WTC11 (cell line): Measurements from ENCODE around the gene PPP2R5E. TPM values are rescaled to one million over a fixed set of nuclear protein-coding genes. Genes with fewer than 3 reads are reported as not detected.

Experiments used
- ATAC-seq: fragments of 200-7000 bp; cut with Tn5 transposase; 2 replicates; pipeline ENCODE4 v1.10.0; 2021; ENCODE audit warnings: mild to moderate bottlenecking, moderate library complexity
- CTCF ChIA-PET: fragments of 300-600 bp; sonication (Branson Sonifier 250); formaldehyde crosslinking; loops from one replicate; lab custom pipeline; 2021; ENCODE audit warnings: antibody characterized with exemption; lab: Charles Lee
- POLR2A ChIA-PET: fragments of 350-600 bp; sonication (Branson Sonifier 250); formaldehyde crosslinking; loops from one replicate; lab custom pipeline; 2021; ENCODE audit warnings: antibody characterized with exemption; lab: Charles Lee
- DNase-seq: peaks from one replicate; pipeline ENCODE4 v3.0.0; 2021; ENCODE audit warnings: low spot score
- H3K27ac Mint-ChIP-seq: 2 replicates; pipeline ENCODE4 v1.8.0; 2021; ENCODE audit warnings: mixed read lengths
- H3K27me3 Mint-ChIP-seq: 2 replicates; pipeline ENCODE4 v1.8.0; 2021; ENCODE audit warnings: low read depth, mild to moderate bottlenecking, moderate library complexity, mixed read lengths
- H3K36me3 Mint-ChIP-seq: 2 replicates; pipeline ENCODE4 v1.8.0; 2021; ENCODE audit warnings: mixed read lengths
- H3K4me1 Mint-ChIP-seq: 2 replicates; pipeline ENCODE4 v1.8.0; 2022; ENCODE audit warnings: mixed read lengths
- H3K4me3 Mint-ChIP-seq: 2 replicates; pipeline ENCODE4 v1.8.0; 2021; ENCODE audit warnings: mild to moderate bottlenecking, moderate library complexity, mixed read lengths
- H3K9me3 Mint-ChIP-seq: 2 replicates; pipeline ENCODE4 v1.8.0; 2021; ENCODE audit warnings: mixed read lengths
- CREB1 ChIP-seq: sonication (generic); formaldehyde crosslinking; IDR thresholded peaks from 2 replicates; pipeline ENCODE4 v1.8.0; 2023; ENCODE audit warnings: mild to moderate bottlenecking, missing genetic modification reagents
- EMX1 ChIP-seq: fragments of 250-450 bp; sonication (Bioruptor Pico); IDR thresholded peaks from 2 replicates; pipeline ENCODE4 v1.8.0; 2021; ENCODE audit warnings: mild to moderate bottlenecking
- ESRRA ChIP-seq: sonication (generic); formaldehyde crosslinking; IDR thresholded peaks from 2 replicates; pipeline ENCODE4 v1.8.1; 2022; ENCODE audit warnings: mild to moderate bottlenecking, missing genetic modification reagents, borderline replicate concordance
- FOXP1 ChIP-seq: sonication (generic); formaldehyde crosslinking; IDR thresholded peaks from 2 replicates; pipeline ENCODE4 v1.8.0; 2022; ENCODE audit warnings: missing genetic modification reagents, mild to moderate bottlenecking, moderate library complexity, borderline replicate concordance
- GABPB1 ChIP-seq: sonication (generic); formaldehyde crosslinking; IDR thresholded peaks from 2 replicates; pipeline ENCODE4 v1.8.1; 2023; ENCODE audit warnings: mild to moderate bottlenecking, missing genetic modification reagents
- NR1H2 ChIP-seq: sonication (generic); formaldehyde crosslinking; IDR thresholded peaks from 2 replicates; pipeline ENCODE4 v1.9.0; 2021; ENCODE audit warnings: mild to moderate bottlenecking, moderate library complexity, missing genetic modification reagents
- SMAD4 ChIP-seq: sonication (generic); formaldehyde crosslinking; IDR thresholded peaks from 2 replicates; pipeline ENCODE4 v1.8.0; 2022; ENCODE audit warnings: mild to moderate bottlenecking, missing genetic modification reagents
- SP1 ChIP-seq: sonication (generic); formaldehyde crosslinking; conservative IDR thresholded peaks from 2 replicates; pipeline ENCODE4 v1.8.1; 2022; ENCODE audit warnings: missing genetic modification reagents
- TEAD1 ChIP-seq: sonication (generic); formaldehyde crosslinking; IDR thresholded peaks from 2 replicates; pipeline ENCODE4 v1.8.0; 2022; ENCODE audit warnings: mild to moderate bottlenecking, missing genetic modification reagents
- TEAD4 ChIP-seq: sonication (generic); formaldehyde crosslinking; IDR thresholded peaks from 2 replicates; pipeline ENCODE4 v1.8.0; 2022; ENCODE audit warnings: mild to moderate bottlenecking, missing genetic modification reagents
- TP53 ChIP-seq: sonication (generic); formaldehyde crosslinking; IDR thresholded peaks from 2 replicates; pipeline ENCODE4 v1.8.1; 2023; ENCODE audit warnings: mild to moderate bottlenecking, missing genetic modification reagents
- ZNF423 ChIP-seq: fragments of 250-450 bp; sonication (Bioruptor Pico); IDR thresholded peaks from 2 replicates; pipeline ENCODE4 v2.1.2; 2022; ENCODE audit warnings: mild to moderate bottlenecking, moderate library complexity
- ZNF671 ChIP-seq: fragments of 250-450 bp; sonication (Bioruptor Pico); IDR thresholded peaks from 2 replicates; pipeline ENCODE4 v1.8.0; 2021; ENCODE audit warnings: mild to moderate bottlenecking
- total RNA-seq: library from RNA; stranded (reverse); gene quantifications from 3 replicates; pipeline ENCODE4 v1.2.3, GENCODE V29; 2021
- TF ChIP-seq, protein P1 (sequence below): sonication (generic); formaldehyde crosslinking; IDR thresholded peaks from 2 replicates; pipeline ENCODE4 v1.8.0; 2023; ENCODE audit warnings: mild to moderate bottlenecking, missing genetic modification reagents
- TF ChIP-seq, protein P2 (sequence below): sonication (generic); formaldehyde crosslinking; IDR thresholded peaks from 2 replicates; pipeline ENCODE4 v1.8.1; 2023; ENCODE audit warnings: mild to moderate bottlenecking, moderate library complexity, missing genetic modification reagents
- TF ChIP-seq, protein P3 (sequence below): fragments of 250-450 bp; sonication (Bioruptor Pico); IDR thresholded peaks from 2 replicates; pipeline ENCODE4 v1.9.0; 2021; ENCODE audit warnings: mild to moderate bottlenecking, borderline replicate concordance
- TF ChIP-seq, protein P4 (sequence below): sonication (generic); formaldehyde crosslinking; IDR thresholded peaks from 2 replicates; pipeline ENCODE4 v1.8.0; 2023; ENCODE audit warnings: missing genetic modification reagents

The PPP2R5E gene
- total RNA-seq, 1 experiment from 2014 or later = 59.0 TPM

DNA sequence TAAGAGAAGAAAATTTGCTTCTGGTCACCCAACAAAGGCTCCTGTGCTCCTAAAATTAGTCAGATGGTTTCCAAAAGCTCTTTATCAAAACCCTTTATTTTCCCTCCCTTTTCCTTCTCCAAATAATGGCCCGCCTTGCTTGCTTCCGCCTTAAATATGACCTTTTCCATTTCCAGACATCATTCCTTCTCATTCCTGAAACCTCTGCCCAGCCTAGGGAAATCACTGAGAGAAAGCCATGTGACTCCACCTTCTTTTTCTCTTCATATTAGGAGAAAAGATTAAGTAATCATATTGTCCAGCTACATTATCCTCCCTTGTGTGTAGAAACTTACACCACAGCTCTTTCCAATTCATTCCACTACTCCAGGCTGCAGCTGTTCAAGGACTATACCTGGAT is 148.7 kb downstream of the PPP2R5E start:
- no peak for TF ChIP-seq ZNF671 (CRISPR knock-in tag)
- TF ChIP-seq CREB1 = no peak
- TF ChIP-seq FOXP1 = no peak
- H3K27me3 Mint-ChIP-seq = no peaks in the 10 kb centered on the region
- no peak for DNase-seq
- H3K4me1 Mint-ChIP-seq = peaks cover 2% of the 10 kb centered on the region; the same call in 1 of the 2 replicates
- peak overlapping the region; percentile 42; the same call in 1 of the 2 replicates for H3K27ac Mint-ChIP-seq
- H3K4me3 Mint-ChIP-seq = no peak overlapping the region
- ChIA-PET CTCF (interaction anchor here (0.5 kb wide), 1 partner anchor 143 kb away, joined by 4 read pairs; no protein-coding TSS in a partner anchor), POLR2A (no interaction called here)
- peaks cover 11% of the 10 kb centered on the region for H3K9me3 Mint-ChIP-seq
- no peak for ATAC-seq
- peaks cover 48% of the 10 kb centered on the region for H3K36me3 Mint-ChIP-seq

DNA sequence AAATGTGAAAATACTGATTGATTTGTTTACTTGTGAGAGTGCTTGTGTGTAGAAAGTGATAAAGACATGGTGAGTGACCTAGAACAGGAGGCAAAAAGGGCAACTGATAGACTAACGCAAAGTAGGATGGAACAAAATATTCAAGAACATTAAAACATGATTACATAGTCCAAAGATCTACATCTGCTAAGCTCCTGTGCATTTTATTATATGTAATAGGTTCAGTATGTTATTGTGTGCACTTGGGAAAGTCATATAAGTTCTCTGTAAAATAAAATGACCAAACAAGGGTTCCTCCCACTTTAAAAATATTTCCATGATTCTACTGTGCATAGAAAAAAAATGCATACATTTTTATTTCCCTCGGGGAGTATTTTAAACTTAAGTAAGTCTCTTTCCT is 150.2 kb downstream of the PPP2R5E start:
- DNase-seq (no peak), ATAC-seq (no peak)
- H3K27me3 Mint-ChIP-seq = no peaks in the 10 kb centered on the region
- peaks cover 1% of the 10 kb centered on the region; the same call in 1 of the 2 replicates for H3K4me1 Mint-ChIP-seq
- H3K27ac Mint-ChIP-seq = no peak overlapping the region
- POLR2A ChIA-PET = no interaction called here
- peaks cover 41% of the 10 kb centered on the region for H3K36me3 Mint-ChIP-seq
- H3K4me3 Mint-ChIP-seq = no peak overlapping the region
- CTCF ChIA-PET = no interaction called here
- H3K9me3 Mint-ChIP-seq = peaks cover 2% of the 10 kb centered on the region; the same call in 1 of the 2 replicates
- TF ChIP-seq GABPB1 (no peak), TEAD4 (CRISPR knock-in tag) (no peak), EMX1 (CRISPR knock-in tag) (no peak), SP1 (CRISPR knock-in tag) (no peak), TEAD1 (no peak), ESRRA (no peak), ZNF423 (CRISPR knock-in tag) (no peak), SMAD4 (CRISPR knock-in tag) (no peak), TP53 (CRISPR knock-in tag) (no peak), CREB1 (no peak), FOXP1 (no peak), NR1H2 (CRISPR knock-in tag) (no peak)
- TF ChIP-seq, protein P1, sequence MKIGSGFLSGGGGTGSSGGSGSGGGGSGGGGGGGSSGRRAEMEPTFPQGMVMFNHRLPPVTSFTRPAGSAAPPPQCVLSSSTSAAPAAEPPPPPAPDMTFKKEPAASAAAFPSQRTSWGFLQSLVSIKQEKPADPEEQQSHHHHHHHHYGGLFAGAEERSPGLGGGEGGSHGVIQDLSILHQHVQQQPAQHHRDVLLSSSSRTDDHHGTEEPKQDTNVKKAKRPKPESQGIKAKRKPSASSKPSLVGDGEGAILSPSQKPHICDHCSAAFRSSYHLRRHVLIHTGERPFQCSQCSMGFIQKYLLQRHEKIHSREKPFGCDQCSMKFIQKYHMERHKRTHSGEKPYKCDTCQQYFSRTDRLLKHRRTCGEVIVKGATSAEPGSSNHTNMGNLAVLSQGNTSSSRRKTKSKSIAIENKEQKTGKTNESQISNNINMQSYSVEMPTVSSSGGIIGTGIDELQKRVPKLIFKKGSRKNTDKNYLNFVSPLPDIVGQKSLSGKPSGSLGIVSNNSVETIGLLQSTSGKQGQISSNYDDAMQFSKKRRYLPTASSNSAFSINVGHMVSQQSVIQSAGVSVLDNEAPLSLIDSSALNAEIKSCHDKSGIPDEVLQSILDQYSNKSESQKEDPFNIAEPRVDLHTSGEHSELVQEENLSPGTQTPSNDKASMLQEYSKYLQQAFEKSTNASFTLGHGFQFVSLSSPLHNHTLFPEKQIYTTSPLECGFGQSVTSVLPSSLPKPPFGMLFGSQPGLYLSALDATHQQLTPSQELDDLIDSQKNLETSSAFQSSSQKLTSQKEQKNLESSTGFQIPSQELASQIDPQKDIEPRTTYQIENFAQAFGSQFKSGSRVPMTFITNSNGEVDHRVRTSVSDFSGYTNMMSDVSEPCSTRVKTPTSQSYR (CRISPR knock-in tag) = no peak
- TF ChIP-seq, protein P2, sequence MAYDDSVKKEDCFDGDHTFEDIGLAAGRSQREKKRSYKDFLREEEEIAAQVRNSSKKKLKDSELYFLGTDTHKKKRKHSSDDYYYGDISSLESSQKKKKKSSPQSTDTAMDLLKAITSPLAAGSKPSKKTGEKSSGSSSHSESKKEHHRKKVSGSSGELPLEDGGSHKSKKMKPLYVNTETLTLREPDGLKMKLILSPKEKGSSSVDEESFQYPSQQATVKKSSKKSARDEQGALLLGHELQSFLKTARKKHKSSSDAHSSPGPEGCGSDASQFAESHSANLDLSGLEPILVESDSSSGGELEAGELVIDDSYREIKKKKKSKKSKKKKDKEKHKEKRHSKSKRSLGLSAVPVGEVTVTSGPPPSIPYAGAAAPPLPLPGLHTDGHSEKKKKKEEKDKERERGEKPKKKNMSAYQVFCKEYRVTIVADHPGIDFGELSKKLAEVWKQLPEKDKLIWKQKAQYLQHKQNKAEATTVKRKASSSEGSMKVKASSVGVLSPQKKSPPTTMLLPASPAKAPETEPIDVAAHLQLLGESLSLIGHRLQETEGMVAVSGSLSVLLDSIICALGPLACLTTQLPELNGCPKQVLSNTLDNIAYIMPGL (CRISPR knock-in tag) = no peak
- TF ChIP-seq, protein P3, sequence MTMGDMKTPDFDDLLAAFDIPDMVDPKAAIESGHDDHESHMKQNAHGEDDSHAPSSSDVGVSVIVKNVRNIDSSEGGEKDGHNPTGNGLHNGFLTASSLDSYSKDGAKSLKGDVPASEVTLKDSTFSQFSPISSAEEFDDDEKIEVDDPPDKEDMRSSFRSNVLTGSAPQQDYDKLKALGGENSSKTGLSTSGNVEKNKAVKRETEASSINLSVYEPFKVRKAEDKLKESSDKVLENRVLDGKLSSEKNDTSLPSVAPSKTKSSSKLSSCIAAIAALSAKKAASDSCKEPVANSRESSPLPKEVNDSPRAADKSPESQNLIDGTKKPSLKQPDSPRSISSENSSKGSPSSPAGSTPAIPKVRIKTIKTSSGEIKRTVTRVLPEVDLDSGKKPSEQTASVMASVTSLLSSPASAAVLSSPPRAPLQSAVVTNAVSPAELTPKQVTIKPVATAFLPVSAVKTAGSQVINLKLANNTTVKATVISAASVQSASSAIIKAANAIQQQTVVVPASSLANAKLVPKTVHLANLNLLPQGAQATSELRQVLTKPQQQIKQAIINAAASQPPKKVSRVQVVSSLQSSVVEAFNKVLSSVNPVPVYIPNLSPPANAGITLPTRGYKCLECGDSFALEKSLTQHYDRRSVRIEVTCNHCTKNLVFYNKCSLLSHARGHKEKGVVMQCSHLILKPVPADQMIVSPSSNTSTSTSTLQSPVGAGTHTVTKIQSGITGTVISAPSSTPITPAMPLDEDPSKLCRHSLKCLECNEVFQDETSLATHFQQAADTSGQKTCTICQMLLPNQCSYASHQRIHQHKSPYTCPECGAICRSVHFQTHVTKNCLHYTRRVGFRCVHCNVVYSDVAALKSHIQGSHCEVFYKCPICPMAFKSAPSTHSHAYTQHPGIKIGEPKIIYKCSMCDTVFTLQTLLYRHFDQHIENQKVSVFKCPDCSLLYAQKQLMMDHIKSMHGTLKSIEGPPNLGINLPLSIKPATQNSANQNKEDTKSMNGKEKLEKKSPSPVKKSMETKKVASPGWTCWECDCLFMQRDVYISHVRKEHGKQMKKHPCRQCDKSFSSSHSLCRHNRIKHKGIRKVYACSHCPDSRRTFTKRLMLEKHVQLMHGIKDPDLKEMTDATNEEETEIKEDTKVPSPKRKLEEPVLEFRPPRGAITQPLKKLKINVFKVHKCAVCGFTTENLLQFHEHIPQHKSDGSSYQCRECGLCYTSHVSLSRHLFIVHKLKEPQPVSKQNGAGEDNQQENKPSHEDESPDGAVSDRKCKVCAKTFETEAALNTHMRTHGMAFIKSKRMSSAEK (CRISPR knock-in tag) = no peak
- TF ChIP-seq, protein P4, sequence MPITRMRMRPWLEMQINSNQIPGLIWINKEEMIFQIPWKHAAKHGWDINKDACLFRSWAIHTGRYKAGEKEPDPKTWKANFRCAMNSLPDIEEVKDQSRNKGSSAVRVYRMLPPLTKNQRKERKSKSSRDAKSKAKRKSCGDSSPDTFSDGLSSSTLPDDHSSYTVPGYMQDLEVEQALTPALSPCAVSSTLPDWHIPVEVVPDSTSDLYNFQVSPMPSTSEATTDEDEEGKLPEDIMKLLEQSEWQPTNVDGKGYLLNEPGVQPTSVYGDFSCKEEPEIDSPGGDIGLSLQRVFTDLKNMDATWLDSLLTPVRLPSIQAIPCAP (CRISPR knock-in tag) = no peak
- TF ChIP-seq, all 79 proteins: peak for 0
